B cell (primary cell): Measurements from ENCODE around the gene CRNN.

Experiments
- CTCF ChIP-seq: fragments of 200-600 bp; IDR thresholded peaks from one replicate; pipeline ENCODE4 v1.8.0; 2022; ENCODE audit warnings: antibody characterized with exemption, mild to moderate bottlenecking
- EZH2 ChIP-seq: IDR thresholded peaks from 2 replicates; pipeline ENCODE4 v1.6.1; 2012; ENCODE audit warnings: borderline replicate concordance, low read depth, mild to moderate bottlenecking, moderate library complexity, low read length; ENCODE audit not compliant: insufficient read depth, poor library complexity, severe bottlenecking

GRCh38 chr1:152359906-152360305 is 54.2 kb downstream of the CRNN start, which contains the start of gene FLG2:
- TF ChIP-seq CTCF (no peak), EZH2 (no peak)
